Calu3 (cell line): ENCODE measurements around the gene GDPD5. TPM values are rescaled to one million over a fixed set of nuclear protein-coding genes. Genes with fewer than 3 reads are reported as not detected.
A peak's percentile ranks its signal among the peaks of the same experiment; 100 is the strongest.

Experiments
- BruUV-seq: library from RNA; stranded (reverse); fragments of 400-500 nt; replicated peaks from 2 replicates; lab custom pipeline; 2021; lab: Mats Ljungman, UMichigan
- CTCF ChIA-PET: fragments of 300-600 bp; sonication (Branson Sonifier 250); formaldehyde crosslinking; loops from one replicate; lab custom pipeline; 2022; ENCODE audit warnings: antibody characterized with exemption; lab: Charles Lee
- DNase-seq: peaks from one replicate; pipeline ENCODE4 v3.0.0; 2022
- H3K27ac Mint-ChIP-seq: one replicate; pipeline ENCODE4 v1.8.0; 2022; ENCODE audit warnings: mixed read lengths; ENCODE audit not compliant: unreplicated experiment
- H3K27me3 Mint-ChIP-seq: one replicate; pipeline ENCODE4 v1.8.0; 2022; ENCODE audit warnings: mixed read lengths; ENCODE audit not compliant: unreplicated experiment
- H3K36me3 Mint-ChIP-seq: one replicate; pipeline ENCODE4 v1.8.0; 2022; ENCODE audit warnings: mild to moderate bottlenecking, moderate library complexity, mixed read lengths; ENCODE audit not compliant: insufficient read depth, unreplicated experiment
- H3K4me1 Mint-ChIP-seq: one replicate; pipeline ENCODE4 v1.8.0; 2022; ENCODE audit warnings: mild to moderate bottlenecking, low read depth, mixed read lengths; ENCODE audit not compliant: unreplicated experiment
- H3K4me3 Mint-ChIP-seq: one replicate; pipeline ENCODE4 v1.8.0; 2022; ENCODE audit warnings: mild to moderate bottlenecking, low read depth, moderate library complexity, mixed read lengths; ENCODE audit not compliant: unreplicated experiment
- H3K9me3 Mint-ChIP-seq: one replicate; pipeline ENCODE4 v1.8.0; 2022; ENCODE audit warnings: low read depth, mixed read lengths; ENCODE audit not compliant: unreplicated experiment
- intact Hi-C: fragments of 100-400 bp; cut with micrococcal nuclease; formaldehyde crosslinking; loops from one replicate; pipeline ENCODE4 v1.10.0; 2022; ENCODE audit not compliant: unreplicated experiment
- total RNA-seq: library from RNA; stranded (reverse); gene quantifications from 2 replicates; pipeline ENCODE4 v1.2.3, GENCODE V29; 2022
- TF ChIP-seq, protein P1 (sequence below): fragments of 200-600 bp; IDR thresholded peaks from one replicate; pipeline ENCODE4 v1.8.0; 2022; ENCODE audit warnings: antibody characterized with exemption; ENCODE audit not compliant: unreplicated experiment

The GDPD5 gene
- total RNA-seq, 1 experiment from 2014 or later = 7.0 TPM

DNA sequence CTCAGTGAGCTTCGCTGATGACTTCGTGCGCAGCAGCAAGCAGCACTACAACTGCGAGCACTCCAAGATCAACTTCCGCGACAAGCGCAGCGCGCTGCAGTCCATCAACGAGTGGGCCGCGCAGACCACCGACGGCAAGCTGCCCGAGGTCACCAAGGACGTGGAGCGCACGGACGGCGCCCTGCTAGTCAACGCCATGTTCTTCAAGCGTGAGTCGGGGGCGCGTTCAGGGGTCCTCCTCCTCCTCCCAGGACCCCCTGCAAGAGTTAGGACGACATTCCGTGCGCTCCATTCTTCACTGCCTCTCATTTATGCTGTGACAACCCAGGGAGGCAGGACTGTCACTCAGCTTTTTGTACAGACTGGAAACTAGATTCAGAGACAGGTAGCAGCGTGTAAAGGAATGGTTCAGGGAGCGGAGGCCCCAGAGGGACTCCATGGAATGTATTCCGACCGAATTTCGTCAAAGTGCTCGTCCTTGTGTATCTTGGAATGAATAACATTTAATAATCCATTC is 41.1 kb upstream of the GDPD5 start:
- H3K4me3 Mint-ChIP-seq = no peak overlapping the region
- intact Hi-C loops = no loop called here
- no TSS peak for BruUV-seq
- H3K27me3 Mint-ChIP-seq = no peaks in the 10 kb centered on the region
- H3K36me3 Mint-ChIP-seq = peaks cover 59% of the 10 kb centered on the region
- no peaks in the 10 kb centered on the region for H3K9me3 Mint-ChIP-seq
- no peak overlapping the region for H3K27ac Mint-ChIP-seq
- TF ChIP-seq, protein P1, sequence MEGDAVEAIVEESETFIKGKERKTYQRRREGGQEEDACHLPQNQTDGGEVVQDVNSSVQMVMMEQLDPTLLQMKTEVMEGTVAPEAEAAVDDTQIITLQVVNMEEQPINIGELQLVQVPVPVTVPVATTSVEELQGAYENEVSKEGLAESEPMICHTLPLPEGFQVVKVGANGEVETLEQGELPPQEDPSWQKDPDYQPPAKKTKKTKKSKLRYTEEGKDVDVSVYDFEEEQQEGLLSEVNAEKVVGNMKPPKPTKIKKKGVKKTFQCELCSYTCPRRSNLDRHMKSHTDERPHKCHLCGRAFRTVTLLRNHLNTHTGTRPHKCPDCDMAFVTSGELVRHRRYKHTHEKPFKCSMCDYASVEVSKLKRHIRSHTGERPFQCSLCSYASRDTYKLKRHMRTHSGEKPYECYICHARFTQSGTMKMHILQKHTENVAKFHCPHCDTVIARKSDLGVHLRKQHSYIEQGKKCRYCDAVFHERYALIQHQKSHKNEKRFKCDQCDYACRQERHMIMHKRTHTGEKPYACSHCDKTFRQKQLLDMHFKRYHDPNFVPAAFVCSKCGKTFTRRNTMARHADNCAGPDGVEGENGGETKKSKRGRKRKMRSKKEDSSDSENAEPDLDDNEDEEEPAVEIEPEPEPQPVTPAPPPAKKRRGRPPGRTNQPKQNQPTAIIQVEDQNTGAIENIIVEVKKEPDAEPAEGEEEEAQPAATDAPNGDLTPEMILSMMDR = no peak
- peaks cover 10% of the 10 kb centered on the region for H3K4me1 Mint-ChIP-seq
- DNase-seq = no peak
- CTCF ChIA-PET = no interaction called here

DNA sequence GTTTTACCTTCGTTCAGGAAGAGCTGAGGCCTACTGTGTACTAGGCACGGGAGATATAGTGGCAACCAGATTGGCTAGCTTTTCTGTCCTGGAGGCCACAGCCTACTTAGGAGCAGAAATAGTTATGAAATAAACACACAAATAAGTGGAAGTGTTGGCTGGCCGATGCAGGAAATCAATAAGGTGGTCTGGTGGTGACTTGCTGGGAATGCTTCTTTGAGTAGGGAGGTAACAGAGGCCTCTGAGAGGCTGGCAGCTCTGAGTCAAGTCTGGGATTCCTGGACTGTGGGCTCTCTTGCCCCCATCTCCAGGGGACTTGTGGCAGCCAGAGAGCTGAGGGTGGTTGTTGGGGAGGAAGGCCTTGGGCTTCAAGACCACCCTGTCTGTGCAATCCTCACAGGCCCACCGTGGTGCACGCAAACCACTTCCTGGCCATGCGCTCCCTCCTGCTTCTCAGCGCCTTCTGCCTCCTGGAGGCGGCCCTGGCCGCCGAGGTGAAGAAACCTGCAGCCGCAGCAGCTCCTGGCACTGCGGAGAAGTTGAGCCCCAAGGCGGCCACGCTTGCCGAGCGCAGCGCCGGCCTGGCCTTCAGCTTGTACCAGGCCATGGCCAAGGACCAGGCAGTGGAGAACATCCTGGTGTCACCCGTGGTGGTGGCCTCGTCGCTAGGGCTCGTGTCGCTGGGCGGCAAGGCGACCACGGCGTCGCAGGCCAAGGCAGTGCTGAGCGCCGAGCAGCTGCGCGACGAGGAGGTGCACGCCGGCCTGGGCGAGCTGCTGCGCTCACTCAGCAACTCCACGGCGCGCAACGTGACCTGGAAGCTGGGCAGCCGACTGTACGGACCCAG is 40.4 kb upstream of the GDPD5 start:
- no peak overlapping the region for H3K4me3 Mint-ChIP-seq
- BruUV-seq = no TSS peak
- CTCF ChIA-PET = no interaction called here
- DNase-seq = no peak
- H3K9me3 Mint-ChIP-seq = no peaks in the 10 kb centered on the region
- H3K4me1 Mint-ChIP-seq = peaks cover 10% of the 10 kb centered on the region
- H3K36me3 Mint-ChIP-seq = peaks cover 57% of the 10 kb centered on the region
- no peaks in the 10 kb centered on the region for H3K27me3 Mint-ChIP-seq
- intact Hi-C loops = no loop called here
- TF ChIP-seq, protein P1 = no peak
- no peak overlapping the region for H3K27ac Mint-ChIP-seq

DNA sequence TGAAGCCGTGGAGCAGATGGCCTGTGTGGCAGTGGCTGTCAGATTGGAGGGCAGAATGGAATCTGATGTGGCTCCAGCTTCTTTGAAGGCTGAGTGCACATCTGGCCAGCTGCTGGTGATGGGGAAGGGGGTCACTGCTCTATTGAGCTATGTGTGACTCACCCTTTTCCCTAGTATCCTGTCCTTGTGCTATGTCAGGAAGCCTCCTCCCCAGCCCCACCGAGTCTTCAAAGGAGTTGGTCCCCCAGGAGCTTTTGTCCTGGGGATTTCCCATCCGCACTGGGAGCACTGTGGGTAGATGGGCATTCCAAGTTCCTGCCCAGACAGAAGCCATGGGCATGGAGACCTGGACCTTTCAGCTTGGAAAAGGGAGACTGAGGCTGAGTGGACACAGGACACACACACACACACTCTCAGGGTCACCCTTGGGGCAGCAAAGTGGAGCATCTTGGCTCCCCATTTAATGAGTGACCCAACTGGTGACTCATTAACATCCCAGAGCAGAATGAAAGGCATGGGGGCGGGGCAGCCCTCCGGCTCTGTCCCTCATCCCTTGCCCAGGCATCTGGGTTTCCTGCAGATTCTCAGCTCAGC is 39.6 kb upstream of the GDPD5 start:
- Mint-ChIP-seq H3K36me3 (peaks cover 50% of the 10 kb centered on the region), H3K27me3 (no peaks in the 10 kb centered on the region), H3K27ac (no peak overlapping the region), H3K4me1 (peaks cover 10% of the 10 kb centered on the region), H3K4me3 (no peak overlapping the region), H3K9me3 (no peaks in the 10 kb centered on the region)
- intact Hi-C loops = no loop called here
- TF ChIP-seq, protein P1 = no peak
- DNase-seq = peak; percentile 68
- BruUV-seq = no TSS peak
- CTCF ChIA-PET = interaction anchor here (0.7 kb wide), 1 partner anchor 420 kb away, joined by 3 read pairs; no protein-coding TSS in a partner anchor

DNA sequence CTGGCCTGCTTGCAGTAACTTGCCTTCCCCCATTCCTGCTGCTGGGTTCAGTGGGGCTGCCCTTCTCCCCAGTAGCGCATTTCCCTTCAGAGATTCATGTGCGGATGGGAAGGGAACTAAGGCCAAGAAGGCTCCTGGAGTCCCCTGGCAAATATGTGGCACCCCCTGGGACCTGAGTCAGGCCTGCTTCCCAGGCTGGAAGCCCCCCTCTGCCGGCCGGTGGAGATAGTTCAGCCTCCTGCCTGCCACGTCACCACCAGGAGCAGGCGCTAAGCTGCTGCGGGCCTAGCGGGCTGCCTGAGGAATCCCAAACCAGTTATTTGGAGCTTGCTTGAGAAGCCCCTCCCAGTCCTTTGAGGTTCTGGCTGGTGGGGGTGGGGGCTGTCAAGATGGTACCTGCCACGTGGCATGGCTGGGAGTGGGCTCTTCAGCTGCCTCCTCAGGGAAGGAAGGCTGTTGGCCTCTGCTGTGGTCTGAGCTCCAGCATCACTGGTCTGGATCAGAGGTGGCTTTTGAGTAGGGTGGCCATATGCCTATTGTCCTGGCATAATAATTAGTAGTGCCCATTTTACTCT is 38.3 kb upstream of the GDPD5 start:
- TF ChIP-seq, protein P1 = no peak
- Mint-ChIP-seq H3K36me3 (peaks cover 49% of the 10 kb centered on the region), H3K4me1 (peaks cover 16% of the 10 kb centered on the region), H3K27me3 (no peaks in the 10 kb centered on the region), H3K4me3 (peak overlapping the region; percentile 91), H3K9me3 (no peaks in the 10 kb centered on the region), H3K27ac (peak overlapping the region; percentile 62)
- BruUV-seq = no TSS peak
- intact Hi-C loops = no loop called here
- DNase-seq = no peak
- CTCF ChIA-PET = no interaction called here
